Endothelial cell (in vitro differentiated cells): Measurements from ENCODE around the gene EHBP1. TPM values are rescaled to one million over a fixed set of nuclear protein-coding genes. Genes with fewer than 3 reads are reported as not detected.

ENCODE experiments used
- DNase-seq: peaks from one replicate; pipeline ENCODE4 v3.0.0; 2021; ENCODE audit warnings: low spot score
- H3K27ac Mint-ChIP-seq: one replicate; pipeline ENCODE4 v1.8.0; 2021; ENCODE audit warnings: mixed read lengths, inconsistent platforms; ENCODE audit not compliant: unreplicated experiment
- H3K27me3 Mint-ChIP-seq: one replicate; pipeline ENCODE4 v1.8.0; 2021; ENCODE audit warnings: mild to moderate bottlenecking, moderate library complexity, mixed read lengths, inconsistent platforms; ENCODE audit not compliant: unreplicated experiment
- H3K36me3 Mint-ChIP-seq: one replicate; pipeline ENCODE4 v1.8.0; 2021; ENCODE audit warnings: mild to moderate bottlenecking, low read depth, mixed read lengths, inconsistent platforms; ENCODE audit not compliant: unreplicated experiment
- H3K4me1 Mint-ChIP-seq: one replicate; pipeline ENCODE4 v1.8.0; 2021; ENCODE audit warnings: mild to moderate bottlenecking, mixed read lengths, inconsistent platforms; ENCODE audit not compliant: unreplicated experiment
- H3K4me3 Mint-ChIP-seq: one replicate; pipeline ENCODE4 v1.8.0; 2021; ENCODE audit warnings: mild to moderate bottlenecking, mixed read lengths, inconsistent platforms; ENCODE audit not compliant: unreplicated experiment
- H3K9me3 Mint-ChIP-seq: one replicate; pipeline ENCODE4 v1.8.0; 2021; ENCODE audit warnings: mixed read lengths, inconsistent platforms; ENCODE audit not compliant: unreplicated experiment
- CTCF ChIP-seq: fragments of 200-600 bp; sonication (generic); IDR thresholded peaks from one replicate; pipeline ENCODE4 v1.5.0; 2021; ENCODE audit warnings: antibody characterized with exemption; ENCODE audit not compliant: unreplicated experiment
- total RNA-seq: library from RNA; stranded (reverse); fragmentation: NEBNext Ultra II Directional; extraction: Animal tissue kit (Norgen Biotek cat#: 25700); gene quantifications from one replicate; pipeline ENCODE4 v1.2.1, GENCODE V29; 2021; ENCODE audit not compliant: unreplicated experiment

Gene EHBP1
- total RNA-seq, 1 donor from 2014 or later = 54.4 TPM

- no peak for TF ChIP-seq CTCF
- peaks cover 1% of the 10 kb centered on the region for H3K27me3 Mint-ChIP-seq
- H3K9me3 Mint-ChIP-seq = no peaks in the 10 kb centered on the region
- no peaks in the 10 kb centered on the region for H3K4me1 Mint-ChIP-seq
- peaks cover 11% of the 10 kb centered on the region for H3K36me3 Mint-ChIP-seq
- H3K4me3 Mint-ChIP-seq = no peak overlapping the region
- no peak for DNase-seq
- H3K27ac Mint-ChIP-seq = no peak overlapping the region
These were observed 163.4 kb downstream of the EHBP1 start for GRCh38 chr2:62868947-62869346.

DNA sequence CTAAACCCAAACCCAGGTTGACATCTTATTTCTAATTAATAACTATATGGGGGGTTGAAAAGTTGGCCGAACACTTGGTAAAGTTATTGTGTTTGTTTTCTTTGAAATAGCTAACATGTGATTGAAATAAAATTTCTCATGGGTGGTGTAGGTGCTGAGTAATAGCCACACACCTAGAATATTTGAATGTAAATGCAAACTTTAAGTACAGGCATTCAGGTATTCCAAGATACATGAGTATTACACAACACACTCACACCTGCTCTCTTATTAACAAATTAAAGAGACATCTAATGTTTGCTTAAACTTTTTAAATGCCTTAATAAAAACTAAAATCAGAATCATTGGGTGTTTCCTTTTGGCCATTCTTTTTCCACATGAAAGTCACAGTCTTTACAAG is 165.5 kb downstream of the EHBP1 start:
- H3K27ac Mint-ChIP-seq = no peak overlapping the region
- no peak overlapping the region for H3K4me3 Mint-ChIP-seq
- no peak for TF ChIP-seq CTCF
- no peaks in the 10 kb centered on the region for H3K9me3 Mint-ChIP-seq
- H3K27me3 Mint-ChIP-seq = peaks cover 1% of the 10 kb centered on the region
- no peak for DNase-seq
- no peaks in the 10 kb centered on the region for H3K4me1 Mint-ChIP-seq
- H3K36me3 Mint-ChIP-seq = peaks cover 28% of the 10 kb centered on the region

DNA sequence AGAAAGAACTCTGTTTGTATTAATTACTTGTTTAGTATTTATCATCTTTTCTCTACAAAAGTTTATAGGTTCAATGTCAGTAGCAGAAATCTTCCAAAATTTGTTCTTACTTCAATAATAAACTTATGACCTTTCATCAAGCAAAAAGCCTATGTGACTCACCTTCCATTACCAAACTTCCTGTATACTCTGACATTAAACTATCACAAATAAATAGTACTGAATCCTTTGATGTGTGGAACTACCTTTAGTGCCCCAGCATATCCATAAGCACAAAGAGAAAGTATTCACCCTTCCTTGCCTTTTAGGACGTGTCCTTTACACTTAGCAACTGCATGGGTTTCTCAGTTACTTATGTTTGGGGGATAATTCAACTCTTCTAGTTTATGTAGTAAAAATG is 166.0 kb downstream of the EHBP1 start:
- DNase-seq = no peak
- Mint-ChIP-seq H3K27ac (no peak overlapping the region), H3K4me1 (no peaks in the 10 kb centered on the region), H3K4me3 (no peak overlapping the region), H3K36me3 (peaks cover 33% of the 10 kb centered on the region), H3K9me3 (no peaks in the 10 kb centered on the region), H3K27me3 (peaks cover 3% of the 10 kb centered on the region)
- TF ChIP-seq CTCF = no peak

GRCh38 chr2:62873603-62874002 is 168.1 kb downstream of the EHBP1 start:
- H3K27me3 Mint-ChIP-seq = peaks cover 3% of the 10 kb centered on the region
- no peaks in the 10 kb centered on the region for H3K4me1 Mint-ChIP-seq
- H3K4me3 Mint-ChIP-seq = no peak overlapping the region
- H3K27ac Mint-ChIP-seq = no peak overlapping the region
- no peak for DNase-seq
- H3K36me3 Mint-ChIP-seq = peaks cover 52% of the 10 kb centered on the region
- TF ChIP-seq CTCF = no peak
- H3K9me3 Mint-ChIP-seq = no peaks in the 10 kb centered on the region

DNA sequence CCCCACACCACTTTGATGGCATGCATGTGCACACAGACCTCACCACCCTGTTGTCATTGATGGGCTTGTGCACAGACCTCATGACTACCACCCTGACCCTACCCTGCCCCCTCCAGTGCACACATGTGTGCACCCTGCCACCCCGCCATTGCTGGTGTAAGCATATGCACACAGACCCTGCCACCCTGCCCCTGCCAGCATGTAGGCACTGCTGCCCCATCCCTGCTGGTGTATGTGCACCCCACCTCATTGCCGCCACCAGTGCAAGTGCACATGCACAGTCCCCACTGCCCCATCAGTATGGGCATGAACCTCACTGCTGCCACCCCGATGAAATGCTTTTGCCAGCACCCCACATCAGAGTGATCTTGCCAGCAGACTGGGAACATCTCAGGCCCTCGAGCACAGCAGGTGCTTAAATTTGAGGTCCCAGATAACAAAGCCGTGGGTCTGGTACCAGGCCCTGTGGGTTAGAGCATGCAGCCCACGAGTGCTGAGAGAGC is 169.4 kb downstream of the EHBP1 start:
- Mint-ChIP-seq H3K9me3 (no peaks in the 10 kb centered on the region), H3K4me3 (peak overlapping the region; percentile 53), H3K27me3 (peaks cover 4% of the 10 kb centered on the region), H3K27ac (no peak overlapping the region), H3K36me3 (peaks cover 63% of the 10 kb centered on the region), H3K4me1 (no peaks in the 10 kb centered on the region)
- DNase-seq = no peak
- no peak for TF ChIP-seq CTCF
